H9 (cell line): Measurements from ENCODE around the gene TP73. TPM values are rescaled to one million over a fixed set of nuclear protein-coding genes. Genes with fewer than 3 reads are reported as not detected.

Experiments used
- DNase-seq: peaks from one replicate; pipeline ENCODE4 v3.0.0-alpha.2; 2017
- H2AFZ ChIP-seq: one replicate; pipeline ENCODE4 v1.6.1; 2013; ENCODE audit warnings: mild to moderate bottlenecking, low read length, control low read depth, moderate library complexity
- H2AK5ac ChIP-seq: 2 replicates; pipeline ENCODE4 v1.6.1; 2013; ENCODE audit warnings: low read length, control low read depth, mixed read lengths; ENCODE audit not compliant: insufficient read length
- H2BK120ac ChIP-seq: one replicate; pipeline ENCODE4 v1.6.1; 2013; ENCODE audit warnings: low read depth, mild to moderate bottlenecking, low read length, control low read depth, inconsistent platforms; ENCODE audit not compliant: poor library complexity, severe bottlenecking
- H2BK12ac ChIP-seq: 2 replicates; pipeline ENCODE4 v1.6.1; 2013; ENCODE audit warnings: low read length, control low read depth, mixed read lengths, low read depth; ENCODE audit not compliant: insufficient read length
- H2BK15ac ChIP-seq: 2 replicates; pipeline ENCODE4 v1.6.1; 2013; ENCODE audit warnings: low read depth, low read length, control low read depth
- H2BK20ac ChIP-seq: one replicate; pipeline ENCODE4 v1.6.1; 2013; ENCODE audit warnings: low read depth, mild to moderate bottlenecking, low read length, control low read depth, inconsistent platforms; ENCODE audit not compliant: poor library complexity, severe bottlenecking
- H2BK5ac ChIP-seq: 2 replicates; pipeline ENCODE4 v1.6.1; 2013; ENCODE audit warnings: low read length, control low read depth, mixed read lengths; ENCODE audit not compliant: insufficient read length
- H3K14ac ChIP-seq: 2 replicates; pipeline ENCODE4 v1.6.1; 2013; ENCODE audit warnings: low read length, control low read depth; ENCODE audit not compliant: insufficient read depth
- H3K18ac ChIP-seq: 2 replicates; pipeline ENCODE4 v1.6.1; 2013; ENCODE audit warnings: low read depth, mild to moderate bottlenecking, mixed read lengths, low read length, control low read depth; ENCODE audit not compliant: insufficient read length
- H3K23ac ChIP-seq: 2 replicates; pipeline ENCODE4 v1.6.1; 2013; ENCODE audit warnings: low read length, control low read depth, mixed read lengths, low read depth; ENCODE audit not compliant: insufficient read length
- H3K23me2 ChIP-seq: 2 replicates; pipeline ENCODE4 v1.6.1; 2013; ENCODE audit warnings: low read depth, mild to moderate bottlenecking, mixed read lengths, low read length, control low read depth; ENCODE audit not compliant: insufficient read length, poor library complexity, severe bottlenecking
- H3K27ac ChIP-seq: 2 replicates; pipeline ENCODE4 v1.5.1; 2013; ENCODE audit warnings: low read length, control low read depth, mixed read lengths, low read depth; ENCODE audit not compliant: insufficient read length
- H3K27me3 ChIP-seq: 2 replicates; pipeline ENCODE4 v1.6.1; 2013; ENCODE audit warnings: low read length, control low read depth, inconsistent platforms; ENCODE audit not compliant: insufficient read depth
- H3K4ac ChIP-seq: 2 replicates; pipeline ENCODE4 v1.6.1; 2013; ENCODE audit warnings: low read depth, mild to moderate bottlenecking, control low read depth, inconsistent platforms, low read length, moderate library complexity
- H3K4me1 ChIP-seq: 2 replicates; pipeline ENCODE4 v1.6.1; 2013; ENCODE audit warnings: low read length, control low read depth, inconsistent platforms; ENCODE audit not compliant: insufficient read depth
- H3K4me2 ChIP-seq: 2 replicates; pipeline ENCODE4 v1.6.1; 2013; ENCODE audit warnings: low read length, control low read depth, mixed read lengths; ENCODE audit not compliant: insufficient read length, insufficient read depth
- H3K56ac ChIP-seq: 2 replicates; pipeline ENCODE4 v1.6.1; 2013; ENCODE audit warnings: low read depth, mild to moderate bottlenecking, mixed read lengths, low read length, control low read depth; ENCODE audit not compliant: insufficient read length
- H3K79me1 ChIP-seq: 2 replicates; pipeline ENCODE4 v1.6.1; 2013; ENCODE audit warnings: low read depth, mild to moderate bottlenecking, moderate library complexity, low read length, control low read depth, inconsistent platforms; ENCODE audit not compliant: insufficient read depth, poor library complexity, severe bottlenecking
- H3K79me2 ChIP-seq: 2 replicates; pipeline ENCODE4 v1.6.1; 2013; ENCODE audit warnings: low read length, control low read depth, inconsistent platforms; ENCODE audit not compliant: insufficient read depth
- H3K9ac ChIP-seq: 2 replicates; pipeline ENCODE4 v1.6.1; 2013; ENCODE audit warnings: low read length, control low read depth, mixed read lengths; ENCODE audit not compliant: insufficient read length; ENCODE audit errors: extremely low read depth
- H3K9me3 ChIP-seq: one replicate; pipeline ENCODE4 v1.6.1; 2013; ENCODE audit warnings: low read depth, low read length, inconsistent platforms; ENCODE audit not compliant: control insufficient read depth
- H3T11ph ChIP-seq: one replicate; pipeline ENCODE4 v1.6.1; 2013; ENCODE audit warnings: mild to moderate bottlenecking, low read length, control low read depth, inconsistent platforms
- H4K20me1 ChIP-seq: one replicate; pipeline ENCODE4 v1.6.1; 2013; ENCODE audit not compliant: control insufficient read depth, insufficient read length, insufficient read depth
- H4K5ac ChIP-seq: 2 replicates; pipeline ENCODE4 v1.6.1; 2013; ENCODE audit warnings: low read depth, mild to moderate bottlenecking, mixed read lengths, low read length, control low read depth; ENCODE audit not compliant: insufficient read length
- H4K8ac ChIP-seq: replicated peaks from 2 replicates; pipeline ENCODE4 v1.6.1; 2013; ENCODE audit warnings: low read length, control low read depth, mixed read lengths, low read depth; ENCODE audit not compliant: insufficient read length
- H4K91ac ChIP-seq: 2 replicates; pipeline ENCODE4 v1.6.1; 2013; ENCODE audit warnings: low read depth, mild to moderate bottlenecking, moderate library complexity, mixed read lengths, low read length, control low read depth; ENCODE audit not compliant: insufficient read length
- H3K27ac Mint-ChIP-seq, 3 experiments: 2 replicates in 2 of 3; 3 replicates in 1 of 3; pipeline ENCODE4 v1.8.0; 2020 to 2021; ENCODE audit warnings: mixed read lengths in 3 of 3, mild to moderate bottlenecking in 1 of 3, moderate library complexity in 1 of 3
- H3K27me3 Mint-ChIP-seq: 2 replicates; pipeline ENCODE4 v1.8.0; 2021; ENCODE audit warnings: low read depth, mild to moderate bottlenecking, moderate library complexity, mixed read lengths
- H3K36me3 Mint-ChIP-seq, 3 experiments: 2 replicates in 2 of 3; 3 replicates in 1 of 3; pipeline ENCODE4 v1.8.0; 2020 to 2021; ENCODE audit warnings: low read depth in 3 of 3, mixed read lengths in 3 of 3; ENCODE audit not compliant: insufficient read depth in 1 of 3
- H3K4me1 Mint-ChIP-seq, 2 experiments: 2 replicates each; pipeline ENCODE4 v1.8.0; 2020; ENCODE audit warnings: mixed read lengths in 2 of 2
- H3K4me3 Mint-ChIP-seq, 2 experiments: 2 replicates in 1 of 2; 3 replicates in 1 of 2; pipeline ENCODE4 v1.8.0; 2020 to 2021; ENCODE audit warnings: mild to moderate bottlenecking in 2 of 2, mixed read lengths in 2 of 2, moderate library complexity in 1 of 2
- H3K9me3 Mint-ChIP-seq, 2 experiments: 2 replicates in 1 of 2; 3 replicates in 1 of 2; pipeline ENCODE4 v1.8.0; 2020; ENCODE audit warnings: mild to moderate bottlenecking in 2 of 2, mixed read lengths in 2 of 2, moderate library complexity in 1 of 2
- CTCF ChIP-seq: fragments of 200-600 bp; sonication (generic); conservative IDR thresholded peaks from 3 replicates; pipeline ENCODE4 v1.8.0; 2021; ENCODE audit warnings: antibody characterized with exemption, mild to moderate bottlenecking
- WGBS: extraction: QIAGEN DNeasy Blood & Tissue Kit; methylation state at CpG from one replicate; pipeline ENCODE4 v1.1.7; 2013; ENCODE audit warnings: missing lambda C conversion rate, low lambda C conversion rate, mixed read lengths; ENCODE audit not compliant: insufficient read length; ENCODE audit errors: extremely low coverage; 5-methylcytosine and 5-hydroxymethylcytosine counted together
- total RNA-seq: library from RNA; stranded (reverse); gene quantifications from 2 replicates; pipeline ENCODE4 v1.2.1, GENCODE V29; 2021

The TP73 gene
- total RNA-seq, 1 experiment from 2014 or later: 4.7 TPM

GRCh38 chr1:3697810-3698209 lies 45.5 kb downstream of the TP73 start:
- Histone ChIP-seq H3K9ac (no peak overlapping the region), H3T11ph (no peak overlapping the region), H3K79me1 (no peaks in the 10 kb centered on the region), H2BK20ac (no peak overlapping the region), H2BK5ac (no peak overlapping the region), H2BK12ac (no peak overlapping the region), H3K27me3 (no peaks in the 10 kb centered on the region; the same call in 1 of the 2 replicates), H2BK15ac (no peak overlapping the region), H4K91ac (no peak overlapping the region), H3K4me1 (no peaks in the 10 kb centered on the region), H2AK5ac (no peak overlapping the region), H2BK120ac (no peak overlapping the region), H4K8ac (peak overlapping the region; percentile 34), H4K5ac (no peak overlapping the region), H3K23ac (no peak overlapping the region), H3K18ac (no peak overlapping the region), H3K56ac (no peak overlapping the region), H4K20me1 (no peaks in the 10 kb centered on the region), H3K79me2 (no peaks in the 10 kb centered on the region), H3K27ac (no peak overlapping the region), H3K9me3 (no peaks in the 10 kb centered on the region), H3K23me2 (no peaks in the 10 kb centered on the region), H2AFZ (no peak overlapping the region), H3K14ac (no peak overlapping the region; the same call in 1 of the 2 replicates), H3K4ac (no peak overlapping the region), H3K4me2 (no peak overlapping the region)
- DNase-seq: no peak
- Mint-ChIP-seq H3K4me1 (peaks cover 4 to 26% of the 10 kb centered on the region in 2 experiments), H3K9me3 (peaks cover 2 to 4% of the 10 kb centered on the region in 2 experiments; a peak in 4 of 5 replicates), H3K36me3 (peaks cover 0 to 2% (median 1%) of the 10 kb centered on the region in 3 experiments; a peak in 2 of 7 replicates), H3K27me3 (peaks cover 38% of the 10 kb centered on the region), H3K4me3 (no peak overlapping the region), H3K27ac (no peak overlapping the region)
- no CpG with 5 or more reads among the region's 12 CpGs for WGBS
- TF ChIP-seq CTCF: no peak
